Sigmoid colon (tissue), 7 donors: Measurements from ENCODE around the gene WIPF2. TPM values are rescaled to one million over a fixed set of nuclear protein-coding genes. Genes with fewer than 3 reads are reported as not detected.
"Not testable (repeated sequence)": the region's sequence is repeated elsewhere in the genome, so short reads cannot be mapped to it uniquely, and the experiment has no call there.

Source experiments
- DNase-seq: peaks from one replicate; pipeline ENCODE4 v3.0.0-alpha.2; 2019
- H3K27ac ChIP-seq, 4 donors: fragments of 200-600 bp; sonication (generic); one replicate each; pipeline ENCODE4 v1.5.1; 2016 to 2019; ENCODE audit warnings: mild to moderate bottlenecking in 1 of 4
- H3K27me3 ChIP-seq, 3 donors: fragments of 200-600 bp; sonication (generic); one replicate each; pipeline ENCODE4 v1.5.1; 2019; ENCODE audit warnings: mild to moderate bottlenecking in 1 of 3
- H3K36me3 ChIP-seq, 4 donors: fragments of 200-600 bp; sonication (generic); one replicate each; pipeline ENCODE4 v1.5.1; 2016 to 2019
- H3K4me1 ChIP-seq, 4 donors: fragments of 200-600 bp; sonication (generic); one replicate each; pipeline ENCODE4 v1.5.1; 2017 to 2019
- H3K4me3 ChIP-seq, 4 donors: fragments of 200-600 bp; sonication (generic); one replicate each; pipeline ENCODE4 v1.5.1; 2017 to 2019; ENCODE audit warnings: mild to moderate bottlenecking in 2 of 4, moderate library complexity in 1 of 4
- H3K9me3 ChIP-seq, 4 donors: fragments of 200-600 bp in 3 of 4; sonication (generic) in 3 of 4; one replicate each; pipeline versions ENCODE4 v1.5.1 to v1.6.1; 2013 to 2019
- EP300 ChIP-seq, 4 donors: sonication (generic); formaldehyde crosslinking; IDR thresholded peaks; one replicate each; pipeline ENCODE4 v1.6.1; 2017; ENCODE audit warnings: antibody characterized with exemption in 4 of 4
- POLR2A ChIP-seq, 2 donors: fragments of 450-650 bp; IDR thresholded peaks; one replicate each; pipeline ENCODE4 v1.6.1; 2016; ENCODE audit warnings: antibody characterized with exemption in 2 of 2, mild to moderate bottlenecking in 2 of 2, moderate library complexity in 2 of 2
- POLR2AphosphoS5 ChIP-seq, 4 donors: sonication (generic); formaldehyde crosslinking; IDR thresholded peaks; one replicate each; pipeline ENCODE4 v1.6.1; 2017; ENCODE audit warnings: antibody characterized with exemption in 4 of 4
- WGBS, 2 donors: extraction: QIAGEN DNeasy Blood & Tissue Kit; methylation state at CpG; one replicate each; pipeline ENCODE4 v1.1.7; 2013; 5-methylcytosine and 5-hydroxymethylcytosine counted together
- intact Hi-C: fragments of 100-400 bp; cut with DNase I; formaldehyde crosslinking; loops from one replicate; pipeline ENCODE4 v1.15.1; 2023
- polyA plus RNA-seq, 3 donors: library from polyadenylated mRNA; stranded (reverse); fragments of 200-250 nt; gene quantifications; one replicate each; pipeline ENCODE4 v1.2.3, GENCODE V29; 2013
- total RNA-seq, 4 donors: library from RNA; depleted of rRNA; stranded (reverse); fragments of >200 nt; gene quantifications; one replicate each; pipeline ENCODE4 v1.1.0, GENCODE V29; 2016
- TF ChIP-seq, protein P1 (sequence below), 4 experiments: fragments of 450-650 bp in 3 of 4; fragments of 200-600 bp in 1 of 4; IDR thresholded peaks; one replicate each; pipeline ENCODE4 v1.5.1; 2016 to 2019; ENCODE audit warnings: antibody characterized with exemption in 4 of 4, mild to moderate bottlenecking in 3 of 4, moderate library complexity in 2 of 4
- donor health status: healthy with polysubstance abuse.
- donor health status: Bipolar disorder and iron deficiency.
- donor health status: healthy.

WIPF2 gene
- total and polyA plus RNA-seq, 7 donors, result 6.7 to 20.3 (median 10.2) TPM

DNA sequence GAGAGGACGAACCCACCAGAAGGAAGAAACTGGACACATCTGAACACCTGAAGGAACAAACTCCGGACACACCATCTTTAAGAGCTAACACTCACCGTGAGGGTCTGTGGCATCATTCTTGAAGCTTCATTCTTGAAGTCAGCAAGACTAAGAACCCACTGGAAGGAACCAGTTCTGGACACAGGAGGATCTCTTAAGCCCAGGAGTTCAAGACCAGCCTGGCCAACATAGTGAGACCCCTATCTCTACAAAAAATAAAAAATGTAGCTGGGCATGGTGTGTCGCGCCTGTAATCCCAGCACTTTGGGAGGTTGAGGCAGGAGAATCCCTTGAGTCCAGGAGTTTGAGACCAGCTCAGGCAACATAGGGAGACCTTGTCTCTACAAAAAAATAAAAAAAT lies 20.5 kb upstream of the WIPF2 start:
- WGBS, 2 donors, result 88 to 90% methylated on average over 5 of the region's 5 CpGs
- intact Hi-C loops, result no loop called here
- H3K36me3 ChIP-seq, result no peaks in the 10 kb centered on the region
- TF ChIP-seq POLR2AphosphoS5 (IDR thresholded peaks at IDR 0.05) (no peak), EP300 (IDR thresholded peaks at IDR 0.05) (no peak), POLR2A (IDR thresholded peaks at IDR 0.05) (no peak)
- TF ChIP-seq, protein P1, sequence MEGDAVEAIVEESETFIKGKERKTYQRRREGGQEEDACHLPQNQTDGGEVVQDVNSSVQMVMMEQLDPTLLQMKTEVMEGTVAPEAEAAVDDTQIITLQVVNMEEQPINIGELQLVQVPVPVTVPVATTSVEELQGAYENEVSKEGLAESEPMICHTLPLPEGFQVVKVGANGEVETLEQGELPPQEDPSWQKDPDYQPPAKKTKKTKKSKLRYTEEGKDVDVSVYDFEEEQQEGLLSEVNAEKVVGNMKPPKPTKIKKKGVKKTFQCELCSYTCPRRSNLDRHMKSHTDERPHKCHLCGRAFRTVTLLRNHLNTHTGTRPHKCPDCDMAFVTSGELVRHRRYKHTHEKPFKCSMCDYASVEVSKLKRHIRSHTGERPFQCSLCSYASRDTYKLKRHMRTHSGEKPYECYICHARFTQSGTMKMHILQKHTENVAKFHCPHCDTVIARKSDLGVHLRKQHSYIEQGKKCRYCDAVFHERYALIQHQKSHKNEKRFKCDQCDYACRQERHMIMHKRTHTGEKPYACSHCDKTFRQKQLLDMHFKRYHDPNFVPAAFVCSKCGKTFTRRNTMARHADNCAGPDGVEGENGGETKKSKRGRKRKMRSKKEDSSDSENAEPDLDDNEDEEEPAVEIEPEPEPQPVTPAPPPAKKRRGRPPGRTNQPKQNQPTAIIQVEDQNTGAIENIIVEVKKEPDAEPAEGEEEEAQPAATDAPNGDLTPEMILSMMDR (IDR thresholded peaks at IDR 0.05), result no peak
- no peak overlapping the region for H3K4me3 ChIP-seq
- no peak overlapping the region for H3K27ac ChIP-seq
- H3K27me3 ChIP-seq, result no peaks in the 10 kb centered on the region
- H3K9me3 ChIP-seq, result no peaks in the 10 kb centered on the region
- DNase-seq, result no peak
- H3K4me1 ChIP-seq, result peaks cover 0 to 8% (median 4%) of the 10 kb centered on the region in 4 donors

- no peak overlapping the region for H3K27ac ChIP-seq
- intact Hi-C loops, result loop anchor here (2.0 kb wide), 1 partner anchor 142 kb away; no protein-coding TSS in a partner anchor
- no peaks in the 10 kb centered on the region for H3K27me3 ChIP-seq
Measured at GRCh38 chr17:40203131-40203530, 16.0 kb upstream of the WIPF2 start.

DNA sequence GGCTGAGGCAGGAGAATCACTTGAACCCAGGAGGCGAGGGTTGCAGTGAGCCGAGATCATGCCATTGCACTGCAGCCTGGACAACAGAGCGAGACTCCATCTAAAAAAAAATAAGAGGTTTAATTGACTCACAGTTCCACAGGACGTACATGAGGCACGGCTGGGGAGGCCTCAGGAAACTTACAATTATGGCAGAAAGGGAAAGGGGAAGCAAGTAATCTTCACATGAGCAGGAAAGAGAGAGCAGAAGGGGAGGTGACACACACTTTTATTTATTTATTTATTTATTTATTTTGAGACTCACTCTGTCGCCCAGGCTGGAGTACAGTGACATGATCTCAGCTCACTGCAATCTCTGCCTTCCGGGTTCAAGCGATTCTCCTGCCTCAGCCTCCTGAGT lies 12.9 kb upstream of the WIPF2 start:
- H3K9me3 ChIP-seq, H3K27me3 ChIP-seq, H3K36me3 ChIP-seq, DNase-seq, H3K27ac ChIP-seq, H3K4me3 ChIP-seq, intact Hi-C loops: not testable (repeated sequence)
- whole genome bisulfite sequencing, 2 donors, result 88 to 91% methylated on average over 8 of the region's 8 CpGs
- H3K4me1 ChIP-seq, result peaks cover 0 to 15% (median 6%) of the 10 kb centered on the region in 4 donors

More at GRCh38 chr17:40203131-40203530, 16.0 kb upstream of the WIPF2 start:
- Histone ChIP-seq H3K4me1 (peaks cover 0 to 8% (median 4%) of the 10 kb centered on the region in 4 donors), H3K4me3 (no peak overlapping the region), H3K36me3 (no peaks in the 10 kb centered on the region), H3K9me3 (no peaks in the 10 kb centered on the region)
- DNase-seq, result no peak
- TF ChIP-seq POLR2AphosphoS5 (IDR thresholded peaks at IDR 0.05) (no peak), POLR2A (IDR thresholded peaks at IDR 0.05) (no peak), EP300 (IDR thresholded peaks at IDR 0.05) (no peak)
- TF ChIP-seq, protein P1 (IDR thresholded peaks at IDR 0.05), result no peak
- 22 to 67% methylated on average over 4 of the region's 4 CpGs for WGBS, 2 donors

DNA sequence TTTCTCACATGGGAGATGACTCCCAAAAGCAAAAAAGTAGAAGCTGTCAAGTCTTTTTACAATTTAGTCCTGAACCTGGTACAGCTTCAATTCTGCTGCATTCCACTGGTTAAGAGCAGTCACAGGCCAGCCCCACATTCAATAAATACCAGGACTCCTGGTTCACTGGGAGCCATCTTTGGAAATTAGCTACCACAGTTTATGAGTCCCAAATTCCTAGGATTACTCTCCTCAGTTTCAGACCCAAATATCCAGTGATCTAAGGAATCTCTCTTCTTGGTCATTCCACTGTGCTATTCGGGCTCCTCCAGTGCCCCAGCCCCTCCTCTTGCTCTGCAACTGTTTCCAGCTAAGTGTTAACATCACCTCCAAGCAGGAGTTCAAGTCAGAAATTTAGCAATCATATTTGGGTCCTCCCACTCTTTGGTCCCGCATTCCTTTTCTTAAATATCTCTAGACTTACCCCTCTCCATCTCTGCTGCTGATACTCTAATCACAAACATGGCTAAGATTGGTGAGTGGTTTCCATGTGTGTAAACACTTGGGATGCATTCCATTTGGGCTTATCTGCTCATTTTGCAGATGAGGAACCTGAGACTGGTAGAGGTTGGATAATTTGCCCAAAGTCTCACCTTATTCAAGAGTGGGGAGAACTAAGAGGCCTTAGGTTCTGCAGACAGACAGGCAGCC lies 9.6 kb upstream of the WIPF2 start:
- 78 to 82% methylated on average over 2 of the region's 2 CpGs for WGBS, 2 donors
- Histone ChIP-seq H3K27me3 (no peaks in the 10 kb centered on the region), H3K36me3 (no peaks in the 10 kb centered on the region), H3K4me1 (peaks cover 0 to 7% (median 2%) of the 10 kb centered on the region in 4 donors), H3K9me3 (no peaks in the 10 kb centered on the region), H3K27ac (peak overlapping the region in 2 of 4 donors; percentile 48 to 61), H3K4me3 (no peak overlapping the region)
- no peak for DNase-seq
- intact Hi-C loops, result no loop called here
- TF ChIP-seq, protein P1 (IDR thresholded peaks at IDR 0.05), result no peak
- TF ChIP-seq POLR2AphosphoS5 (IDR thresholded peaks at IDR 0.05), result no peak
- TF ChIP-seq POLR2A (IDR thresholded peaks at IDR 0.05), result no peak
- no peak for TF ChIP-seq EP300 (IDR thresholded peaks at IDR 0.05)

- H3K9me3 ChIP-seq, H3K4me1 ChIP-seq, H3K36me3 ChIP-seq, H3K27ac ChIP-seq, H3K4me3 ChIP-seq, H3K27me3 ChIP-seq, intact Hi-C loops: not testable (repeated sequence)
- 89 to 92% methylated on average over 6 of the region's 6 CpGs for WGBS, 2 donors
- peak; percentile 14 for DNase-seq
Measured at GRCh38 chr17:40213914-40214313, 5.2 kb upstream of the WIPF2 start.
